Neural progenitor cell (in vitro differentiated cells): Measurements from ENCODE around the gene SSBP3. TPM values are rescaled to one million over a fixed set of nuclear protein-coding genes. Genes with fewer than 3 reads are reported as not detected.

Experiments
- DNase-seq: peaks from one replicate; pipeline ENCODE4 v3.0.0-alpha.2; 2016; ENCODE audit warnings: low spot score
- H2AFZ ChIP-seq: fragments of 200-600 bp; sonication (generic); replicated peaks from 2 replicates; pipeline ENCODE4 v1.6.1; 2016; ENCODE audit warnings: antibody characterized with exemption
- H3F3A ChIP-seq: fragments of 200-600 bp; sonication (generic); 2 replicates; pipeline ENCODE4 v1.6.1; 2016; ENCODE audit warnings: antibody characterized with exemption, low read depth
- H3K27ac ChIP-seq: fragments of 200-600 bp; sonication (generic); 2 replicates; pipeline ENCODE4 v1.5.1; 2016; ENCODE audit warnings: mild to moderate bottlenecking
- H3K27me3 ChIP-seq: fragments of 200-600 bp; sonication (generic); 2 replicates; pipeline ENCODE4 v1.6.1; 2016; ENCODE audit warnings: mild to moderate bottlenecking, moderate library complexity
- H3K36me3 ChIP-seq: fragments of 200-600 bp; sonication (generic); 2 replicates; pipeline ENCODE4 v1.5.1; 2016
- H3K4me1 ChIP-seq: fragments of 200-600 bp; sonication (generic); 2 replicates; pipeline ENCODE4 v1.6.1; 2016; ENCODE audit warnings: mixed run types
- H3K4me2 ChIP-seq: fragments of 200-600 bp; sonication (generic); 2 replicates; pipeline ENCODE4 v1.6.1; 2016
- H3K4me3 ChIP-seq: fragments of 200-600 bp; sonication (generic); 2 replicates; pipeline ENCODE4 v1.5.1; 2016
- H3K79me2 ChIP-seq: fragments of 200-600 bp; sonication (generic); 2 replicates; pipeline ENCODE4 v1.6.1; 2016; ENCODE audit warnings: low read depth
- H3K9ac ChIP-seq: fragments of 200-600 bp; sonication (generic); 2 replicates; pipeline ENCODE4 v1.6.1; 2016
- H3K9me3 ChIP-seq: fragments of 200-600 bp; sonication (generic); 2 replicates; pipeline ENCODE4 v1.5.1; 2016; ENCODE audit warnings: low read depth
- H4K20me1 ChIP-seq: fragments of 200-600 bp; sonication (generic); 2 replicates; pipeline ENCODE4 v1.6.1; 2016; ENCODE audit warnings: low read depth
- H3K27ac Mint-ChIP-seq: 3 replicates; pipeline ENCODE4 v1.8.0; 2021; ENCODE audit warnings: mixed read lengths
- H3K27me3 Mint-ChIP-seq: 2 replicates; pipeline ENCODE4 v1.8.0; 2022; ENCODE audit warnings: low read depth, mild to moderate bottlenecking, inconsistent platforms, moderate library complexity, mixed read lengths; ENCODE audit not compliant: insufficient read depth
- H3K36me3 Mint-ChIP-seq: 3 replicates; pipeline ENCODE4 v1.8.0; 2021; ENCODE audit warnings: mixed read lengths
- H3K4me1 Mint-ChIP-seq: 3 replicates; pipeline ENCODE4 v1.8.0; 2021; ENCODE audit warnings: mixed read lengths
- H3K4me3 Mint-ChIP-seq: 3 replicates; pipeline ENCODE4 v1.8.0; 2021; ENCODE audit warnings: mild to moderate bottlenecking, moderate library complexity, mixed read lengths
- H3K9me3 Mint-ChIP-seq: 3 replicates; pipeline ENCODE4 v1.8.0; 2020; ENCODE audit warnings: mixed read lengths
- EZH2 ChIP-seq: fragments of 200-600 bp; sonication (generic); IDR thresholded peaks from 2 replicates; pipeline ENCODE4 v1.6.1; 2017; ENCODE audit warnings: antibody characterized with exemption, mild to moderate bottlenecking, moderate library complexity
- EZH2phosphoT487 ChIP-seq: fragments of 200-600 bp; sonication (generic); IDR thresholded peaks from 2 replicates; pipeline ENCODE4 v1.6.1; 2017; ENCODE audit warnings: antibody characterized with exemption
- total RNA-seq: library from RNA; depleted of rRNA; stranded (reverse); fragments of >200 nt; gene quantifications from 2 replicates; pipeline ENCODE4 v1.2.3, GENCODE V29; 2015; ENCODE audit warnings: low replicate concordance
- TF ChIP-seq, protein P1 (sequence below): fragments of 200-600 bp; sonication (generic); IDR thresholded peaks from 2 replicates; pipeline ENCODE4 v1.5.1; 2017; ENCODE audit warnings: antibody characterized with exemption, mild to moderate bottlenecking

SSBP3 gene
- total RNA-seq, 1 donor from 2014 or later = 53.0 TPM

DNA sequence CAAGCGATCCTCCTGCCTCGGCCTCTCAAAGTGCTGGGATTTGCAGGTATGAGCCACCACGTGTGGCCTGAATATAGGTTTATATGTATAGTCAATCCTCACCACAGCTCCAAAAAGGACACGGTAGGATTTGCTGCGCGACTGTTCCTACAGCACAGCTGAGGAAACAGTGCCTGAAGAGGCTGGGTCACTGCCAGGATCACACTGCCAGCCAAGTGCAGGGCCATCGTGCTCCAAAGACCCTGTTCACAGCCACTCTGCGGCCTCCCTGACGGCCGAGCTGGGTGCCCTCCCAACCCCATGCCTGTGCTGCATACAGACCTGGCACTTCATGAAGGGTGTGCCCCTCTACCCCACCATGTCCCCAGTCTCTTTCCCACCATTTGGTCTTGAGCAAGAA, 134.9 kb downstream of the SSBP3 start:
- H3K4me2 ChIP-seq = no peak overlapping the region
- peaks cover 2% of the 10 kb centered on the region for H3K27me3 Mint-ChIP-seq
- peaks cover 28% of the 10 kb centered on the region for H3F3A ChIP-seq
- no peak overlapping the region for H3K4me3 ChIP-seq
- no peak for TF ChIP-seq EZH2phosphoT487
- TF ChIP-seq, protein P1, sequence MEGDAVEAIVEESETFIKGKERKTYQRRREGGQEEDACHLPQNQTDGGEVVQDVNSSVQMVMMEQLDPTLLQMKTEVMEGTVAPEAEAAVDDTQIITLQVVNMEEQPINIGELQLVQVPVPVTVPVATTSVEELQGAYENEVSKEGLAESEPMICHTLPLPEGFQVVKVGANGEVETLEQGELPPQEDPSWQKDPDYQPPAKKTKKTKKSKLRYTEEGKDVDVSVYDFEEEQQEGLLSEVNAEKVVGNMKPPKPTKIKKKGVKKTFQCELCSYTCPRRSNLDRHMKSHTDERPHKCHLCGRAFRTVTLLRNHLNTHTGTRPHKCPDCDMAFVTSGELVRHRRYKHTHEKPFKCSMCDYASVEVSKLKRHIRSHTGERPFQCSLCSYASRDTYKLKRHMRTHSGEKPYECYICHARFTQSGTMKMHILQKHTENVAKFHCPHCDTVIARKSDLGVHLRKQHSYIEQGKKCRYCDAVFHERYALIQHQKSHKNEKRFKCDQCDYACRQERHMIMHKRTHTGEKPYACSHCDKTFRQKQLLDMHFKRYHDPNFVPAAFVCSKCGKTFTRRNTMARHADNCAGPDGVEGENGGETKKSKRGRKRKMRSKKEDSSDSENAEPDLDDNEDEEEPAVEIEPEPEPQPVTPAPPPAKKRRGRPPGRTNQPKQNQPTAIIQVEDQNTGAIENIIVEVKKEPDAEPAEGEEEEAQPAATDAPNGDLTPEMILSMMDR = no peak
- TF ChIP-seq EZH2 = no peak
- peaks cover 12% of the 10 kb centered on the region for H3K36me3 Mint-ChIP-seq
- no peak overlapping the region for H3K9ac ChIP-seq
- H3K4me3 Mint-ChIP-seq = no peak overlapping the region
- H3K9me3 Mint-ChIP-seq = no peaks in the 10 kb centered on the region
- peak overlapping the region; percentile 53 for H3K27ac Mint-ChIP-seq
- no peaks in the 10 kb centered on the region for H3K9me3 ChIP-seq
- peaks cover 75% of the 10 kb centered on the region for H3K4me1 Mint-ChIP-seq
- H3K79me2 ChIP-seq = peaks cover 76% of the 10 kb centered on the region
- no peak for DNase-seq
- H3K27ac ChIP-seq = no peak overlapping the region
- H3K36me3 ChIP-seq = no peaks in the 10 kb centered on the region
- H3K4me1 ChIP-seq = peaks cover 31% of the 10 kb centered on the region
- no peak overlapping the region for H2AFZ ChIP-seq
- no peaks in the 10 kb centered on the region for H3K27me3 ChIP-seq
- H4K20me1 ChIP-seq = peaks cover 100% of the 10 kb centered on the region

DNA sequence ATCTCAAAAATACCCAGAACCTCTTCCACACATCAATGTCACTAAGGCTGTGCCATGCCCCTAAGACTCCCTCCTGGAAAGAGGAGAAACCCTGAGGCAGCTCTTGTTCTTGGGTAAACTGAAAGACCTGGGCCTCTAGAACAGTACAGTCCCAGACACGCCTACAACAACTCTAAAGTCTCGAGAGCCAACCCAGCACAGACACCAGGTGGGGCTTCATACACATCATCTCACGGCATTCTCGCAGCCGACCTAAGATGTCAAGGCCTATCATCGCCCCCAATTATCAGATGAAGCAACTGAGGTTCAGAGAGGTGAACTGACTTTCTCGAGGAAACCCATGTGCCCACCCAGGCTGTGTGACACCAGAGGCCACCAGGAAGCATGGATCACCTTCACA, 135.7 kb downstream of the SSBP3 start:
- Mint-ChIP-seq H3K27ac (no peak overlapping the region), H3K4me1 (peaks cover 69% of the 10 kb centered on the region), H3K27me3 (peaks cover 2% of the 10 kb centered on the region), H3K36me3 (peaks cover 12% of the 10 kb centered on the region), H3K4me3 (no peak overlapping the region), H3K9me3 (no peaks in the 10 kb centered on the region)
- peaks cover 77% of the 10 kb centered on the region for H3K79me2 ChIP-seq
- no peak overlapping the region for H3K27ac ChIP-seq
- H3K4me3 ChIP-seq = no peak overlapping the region
- H3K9ac ChIP-seq = no peak overlapping the region
- H4K20me1 ChIP-seq = peaks cover 100% of the 10 kb centered on the region
- peaks cover 30% of the 10 kb centered on the region for H3K4me1 ChIP-seq
- H3K4me2 ChIP-seq = no peak overlapping the region
- no peak for DNase-seq
- H2AFZ ChIP-seq = no peak overlapping the region
- no peaks in the 10 kb centered on the region for H3K9me3 ChIP-seq
- TF ChIP-seq EZH2phosphoT487 (no peak), EZH2 (no peak)
- TF ChIP-seq, protein P1 = no peak
- no peaks in the 10 kb centered on the region for H3K27me3 ChIP-seq
- peaks cover 24% of the 10 kb centered on the region for H3F3A ChIP-seq
- H3K36me3 ChIP-seq = no peaks in the 10 kb centered on the region

DNA sequence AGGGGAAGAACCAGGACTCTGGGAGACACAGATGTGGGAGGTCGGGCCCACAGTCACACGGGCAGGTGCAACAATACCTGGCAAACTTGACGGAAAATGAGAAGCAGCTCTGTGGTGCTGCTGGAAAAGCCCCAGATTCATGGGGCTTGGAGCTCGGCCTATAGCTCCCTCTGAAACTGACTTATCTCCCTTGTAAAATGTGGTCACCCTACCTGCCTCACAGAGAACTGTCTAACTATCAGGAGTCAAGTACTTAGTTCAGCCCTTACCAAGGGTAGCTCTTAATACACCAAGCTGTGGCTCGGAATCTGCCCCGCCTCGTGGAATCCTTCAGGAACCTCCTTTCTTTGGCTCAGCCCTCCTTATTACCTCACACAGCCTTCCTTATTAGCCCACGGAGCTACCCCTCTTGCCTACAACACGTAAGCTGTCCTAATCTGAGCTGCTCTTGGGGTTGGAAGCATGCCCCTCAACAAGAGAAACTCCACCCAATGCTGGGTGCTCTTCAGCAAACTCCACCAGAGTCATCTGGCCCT, 137.4 kb downstream of the SSBP3 start:
- Histone ChIP-seq H3F3A (peaks cover 12% of the 10 kb centered on the region), H3K4me1 (peaks cover 22% of the 10 kb centered on the region), H3K36me3 (no peaks in the 10 kb centered on the region), H3K79me2 (peaks cover 79% of the 10 kb centered on the region), H3K4me3 (no peak overlapping the region), H2AFZ (no peak overlapping the region), H3K4me2 (no peak overlapping the region), H4K20me1 (peaks cover 100% of the 10 kb centered on the region), H3K9ac (no peak overlapping the region), H3K9me3 (no peaks in the 10 kb centered on the region), H3K27me3 (no peaks in the 10 kb centered on the region), H3K27ac (no peak overlapping the region)
- DNase-seq = no peak
- peaks cover 2% of the 10 kb centered on the region for H3K27me3 Mint-ChIP-seq
- H3K36me3 Mint-ChIP-seq = peaks cover 12% of the 10 kb centered on the region
- H3K27ac Mint-ChIP-seq = peak overlapping the region; percentile 31
- no peak overlapping the region for H3K4me3 Mint-ChIP-seq
- TF ChIP-seq EZH2phosphoT487 (no peak), EZH2 (no peak)
- TF ChIP-seq, protein P1 = no peak
- no peaks in the 10 kb centered on the region for H3K9me3 Mint-ChIP-seq
- peaks cover 63% of the 10 kb centered on the region for H3K4me1 Mint-ChIP-seq
